Measurements from ENCODE around the gene PSD4.

Gene PSD4

DNA sequence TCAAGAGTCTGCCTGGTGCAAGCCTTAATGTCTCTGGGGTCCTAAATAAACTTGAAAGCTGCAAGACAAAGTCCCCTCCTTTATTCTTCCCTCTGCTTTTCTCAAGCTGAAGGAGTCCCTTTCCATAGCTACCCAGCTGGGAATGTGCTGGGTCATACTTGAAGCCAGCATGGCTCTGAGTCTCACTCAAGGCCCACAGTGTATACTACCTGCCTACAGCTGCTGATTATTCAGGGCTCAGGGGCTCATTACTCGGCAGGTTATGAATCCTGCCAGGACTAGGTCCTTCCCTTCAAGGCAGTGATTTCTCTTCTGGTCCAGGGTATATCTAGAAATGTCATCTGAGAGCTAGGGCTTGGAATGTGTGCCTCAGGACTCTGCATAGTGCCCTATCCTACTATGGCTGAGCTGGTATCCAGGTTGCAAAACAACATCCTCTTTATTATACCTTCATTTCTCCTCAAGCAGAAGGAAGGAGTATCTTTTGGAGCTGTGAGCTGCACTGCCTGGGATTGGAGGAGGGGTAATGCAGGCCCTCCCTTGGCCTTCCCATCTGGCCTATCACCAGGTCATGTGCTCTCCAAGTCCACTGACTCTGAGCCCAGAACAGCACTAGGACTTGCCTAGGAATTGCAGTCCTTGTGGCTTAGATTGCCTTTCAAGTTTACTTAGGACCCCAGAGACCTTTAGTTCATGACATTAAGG lies 24.1 kb upstream of the PSD4 start:
- H3K4me3 ChIP-seq (ENCODE audit: low read length), result no peak overlapping the region
- no peaks in the 10 kb centered on the region for H3K27me3 ChIP-seq (replicated peaks; ENCODE audit: control insufficient read depth, insufficient read depth, low read length)
- no peaks in the 10 kb centered on the region for H3K4me1 ChIP-seq (ENCODE audit: control insufficient read depth, insufficient read depth, low read length)
- peaks cover 14% of the 10 kb centered on the region for H3K9me3 ChIP-seq (ENCODE audit: control insufficient read depth, low read length)
- H3K9ac ChIP-seq (ENCODE audit: low read length), result no peak overlapping the region
- no peak for DNase-seq (ENCODE audit: low read depth)
- H3K36me3 ChIP-seq (ENCODE audit: control insufficient read depth, insufficient read depth, low read length, severe bottlenecking), result no peaks in the 10 kb centered on the region

DNA sequence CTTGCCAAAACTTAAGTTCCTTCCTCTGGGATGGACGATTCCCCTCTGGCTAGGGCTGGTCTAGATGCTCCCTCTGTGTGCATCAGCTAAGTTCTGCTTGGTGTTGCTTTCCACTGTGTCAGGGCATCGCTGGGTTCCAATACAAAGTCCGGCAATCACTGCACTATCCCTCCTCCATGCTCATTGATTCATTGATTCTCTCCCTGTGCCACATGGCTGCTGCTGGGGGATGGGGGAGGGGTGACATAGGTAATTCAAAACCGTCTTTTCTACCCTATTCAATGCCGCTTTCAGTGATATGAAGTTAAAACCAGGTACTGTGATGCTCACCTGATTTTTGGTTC lies 23.5 kb upstream of the PSD4 start:
- no peaks in the 10 kb centered on the region for H3K4me1 ChIP-seq (ENCODE audit: control insufficient read depth, insufficient read depth, low read length)
- no peak for DNase-seq (ENCODE audit: low read depth)
- H3K9ac ChIP-seq (ENCODE audit: low read length), result no peak overlapping the region
- no peaks in the 10 kb centered on the region for H3K36me3 ChIP-seq (ENCODE audit: control insufficient read depth, insufficient read depth, low read length, severe bottlenecking)
- H3K9me3 ChIP-seq (ENCODE audit: control insufficient read depth, low read length), result peaks cover 10% of the 10 kb centered on the region
- H3K27me3 ChIP-seq (replicated peaks; ENCODE audit: control insufficient read depth, insufficient read depth, low read length), result no peaks in the 10 kb centered on the region
- no peak overlapping the region for H3K4me3 ChIP-seq (ENCODE audit: low read length)

DNA sequence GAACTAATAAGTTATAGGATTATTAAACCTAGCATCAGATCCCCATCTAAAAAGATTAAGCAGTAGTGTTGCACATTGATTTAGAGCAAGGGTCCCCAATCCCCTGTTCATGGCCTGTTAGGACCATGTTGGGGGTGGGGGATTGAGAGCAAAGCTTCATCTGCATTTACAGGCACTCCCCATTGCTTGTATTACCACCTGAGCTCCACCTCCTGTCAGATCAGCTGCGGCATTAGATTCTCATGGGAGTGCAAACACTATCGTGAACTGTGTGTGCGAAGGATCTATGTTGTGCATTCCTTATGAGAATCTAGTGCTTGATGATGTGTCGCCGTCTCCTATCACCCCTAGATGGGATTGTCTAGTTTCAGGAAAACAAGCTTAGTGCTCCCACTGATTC lies 18.4 kb upstream of the PSD4 start:
- Histone ChIP-seq H3K27me3 (replicated peaks; ENCODE audit: control insufficient read depth, insufficient read depth, low read length) (peaks cover 3% of the 10 kb centered on the region), H3K4me3 (ENCODE audit: low read length) (no peak overlapping the region), H3K9me3 (ENCODE audit: control insufficient read depth, low read length) (no peaks in the 10 kb centered on the region), H3K9ac (ENCODE audit: low read length) (no peak overlapping the region), H3K36me3 (ENCODE audit: control insufficient read depth, insufficient read depth, low read length, severe bottlenecking) (no peaks in the 10 kb centered on the region), H3K4me1 (ENCODE audit: control insufficient read depth, insufficient read depth, low read length) (peaks cover 9% of the 10 kb centered on the region)
- no peak for DNase-seq (ENCODE audit: low read depth)

DNA sequence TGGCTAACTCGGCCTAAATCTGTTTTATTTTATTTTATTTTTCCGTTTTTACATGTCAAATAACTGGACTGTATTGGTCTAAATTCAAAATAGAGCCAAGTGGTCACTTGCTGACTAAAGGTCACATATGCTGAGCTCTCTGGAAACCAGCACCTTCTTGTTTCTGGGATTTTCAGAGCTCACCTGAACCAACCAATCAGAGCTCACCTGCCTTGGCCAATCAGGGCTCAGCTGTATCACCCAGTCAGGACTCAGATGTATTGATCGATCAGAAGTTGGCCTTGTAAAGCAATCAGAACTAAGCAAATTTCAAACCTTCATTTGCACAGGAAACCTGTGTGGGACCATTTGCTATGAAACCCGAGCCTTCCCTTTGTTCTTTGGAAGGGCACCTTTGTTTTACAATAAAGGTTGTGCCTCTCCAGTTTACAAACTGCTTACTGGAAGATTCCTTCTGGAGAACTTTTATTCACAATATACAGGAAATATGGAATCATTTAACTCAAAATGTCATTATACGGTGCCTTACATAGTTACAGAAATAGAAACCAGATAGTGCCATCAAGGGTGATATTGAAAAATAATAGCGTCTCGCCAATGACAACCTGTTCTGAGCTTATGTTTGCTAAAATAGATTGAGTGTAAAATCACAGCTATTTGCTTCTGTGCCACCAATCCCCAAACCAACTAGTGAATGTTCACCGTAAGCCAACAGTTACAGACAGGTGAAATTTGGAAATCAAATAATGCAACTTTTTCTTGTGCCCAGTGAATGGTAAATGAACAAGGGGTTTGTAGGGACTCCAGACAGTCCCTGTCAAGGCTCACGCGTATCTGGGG lies 17.3 kb upstream of the PSD4 start:
- no peaks in the 10 kb centered on the region for H3K36me3 ChIP-seq (ENCODE audit: control insufficient read depth, insufficient read depth, low read length, severe bottlenecking)
- peak overlapping the region; percentile 68 for H3K4me3 ChIP-seq (ENCODE audit: low read length)
- no peaks in the 10 kb centered on the region for H3K9me3 ChIP-seq (ENCODE audit: control insufficient read depth, low read length)
- peak; percentile 9 for DNase-seq (ENCODE audit: low read depth)
- peak overlapping the region; percentile 58 for H3K9ac ChIP-seq (ENCODE audit: low read length)
- H3K4me1 ChIP-seq (ENCODE audit: control insufficient read depth, insufficient read depth, low read length), result peaks cover 9% of the 10 kb centered on the region
- peaks cover 3% of the 10 kb centered on the region for H3K27me3 ChIP-seq (replicated peaks; ENCODE audit: control insufficient read depth, insufficient read depth, low read length)

DNA sequence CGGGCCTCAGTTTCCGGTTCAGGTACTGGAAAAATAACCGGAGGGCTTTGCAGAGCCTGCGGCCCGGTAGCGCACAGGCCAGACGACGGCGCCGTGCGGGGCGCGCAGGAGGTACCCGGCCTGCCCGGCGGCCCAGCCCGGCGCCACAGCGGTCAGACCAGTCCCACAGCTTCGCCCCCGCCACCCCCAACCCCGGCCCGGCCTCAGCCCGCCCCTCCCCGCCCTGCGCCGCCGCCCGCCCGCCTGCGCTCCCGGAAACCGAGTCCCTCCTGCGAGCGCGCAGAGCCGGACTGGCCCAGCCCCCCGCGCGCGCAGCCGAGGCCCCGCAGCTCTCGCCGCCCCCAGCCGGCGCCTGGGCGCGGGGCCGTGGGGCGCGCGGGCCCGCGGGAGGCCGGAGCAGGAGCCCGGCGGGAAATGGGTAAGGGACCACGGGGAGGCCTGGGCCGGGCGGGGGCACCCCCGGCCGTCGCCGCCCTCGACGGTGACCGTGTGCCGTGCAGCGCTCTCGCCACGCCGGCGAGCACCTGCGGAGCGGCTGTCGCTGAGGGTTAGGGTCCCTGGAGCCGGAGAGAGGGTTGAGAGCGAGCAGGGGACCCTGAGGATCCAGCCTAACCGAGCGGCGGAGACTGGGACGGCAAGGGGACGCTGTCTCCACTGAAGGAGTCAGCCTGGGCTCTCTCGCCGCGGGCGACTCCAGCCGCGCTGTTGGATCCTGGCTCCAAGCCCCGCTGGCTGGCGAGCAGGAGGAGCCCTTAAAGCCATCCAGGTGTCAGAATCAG lies 16.5 kb upstream of the PSD4 start:
- Histone ChIP-seq H3K4me1 (ENCODE audit: control insufficient read depth, insufficient read depth, low read length) (peaks cover 9% of the 10 kb centered on the region), H3K9ac (ENCODE audit: low read length) (peak overlapping the region; percentile 58), H3K4me3 (ENCODE audit: low read length) (peak overlapping the region; percentile 81), H3K36me3 (ENCODE audit: control insufficient read depth, insufficient read depth, low read length, severe bottlenecking) (no peaks in the 10 kb centered on the region), H3K9me3 (ENCODE audit: control insufficient read depth, low read length) (no peaks in the 10 kb centered on the region), H3K27me3 (replicated peaks; ENCODE audit: control insufficient read depth, insufficient read depth, low read length) (peaks cover 3% of the 10 kb centered on the region)
- DNase-seq (ENCODE audit: low read depth), result peak; percentile 73

DNA sequence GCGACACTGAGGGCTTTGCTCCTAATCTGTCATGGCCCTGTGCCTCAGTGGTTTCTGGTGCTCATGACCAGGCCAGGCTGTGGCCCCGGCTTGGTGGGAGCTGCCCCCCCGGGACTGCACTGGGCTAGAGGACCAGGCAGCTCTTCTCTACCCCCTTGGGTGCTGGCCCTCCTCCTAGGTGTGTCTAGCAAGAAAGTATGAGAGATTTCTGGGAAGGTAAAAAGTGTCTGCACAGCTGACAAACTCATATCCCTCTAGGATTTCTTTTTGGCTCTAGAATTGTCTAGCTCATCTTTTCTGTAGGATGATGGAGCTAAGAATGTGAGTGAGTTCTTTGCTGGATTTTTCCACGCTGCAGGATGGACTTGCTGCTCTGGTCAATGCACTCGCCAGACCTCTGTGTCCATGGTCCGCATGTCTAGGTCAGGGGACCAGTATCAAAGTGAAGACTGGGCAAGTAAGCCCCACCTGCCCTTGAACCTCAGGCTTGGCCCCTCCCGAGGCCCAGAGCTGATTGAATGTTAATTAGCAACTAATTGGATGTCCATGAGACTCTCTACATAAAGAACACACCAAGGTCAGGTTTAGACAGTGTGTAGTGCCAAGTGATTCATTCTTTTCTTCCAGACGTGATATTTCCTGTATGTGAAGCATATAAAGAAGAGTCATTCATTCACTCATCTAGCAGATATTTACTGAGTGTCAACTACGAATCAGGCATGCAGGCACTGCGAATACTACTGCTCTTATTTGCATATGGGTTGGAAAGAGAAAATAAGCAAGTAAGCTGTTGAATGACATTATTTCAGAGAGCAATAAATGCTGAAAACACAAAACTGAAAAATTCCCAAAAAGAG lies 15.6 kb upstream of the PSD4 start:
- DNase-seq (ENCODE audit: low read depth), result peak; percentile 58
- no peaks in the 10 kb centered on the region for H3K9me3 ChIP-seq (ENCODE audit: control insufficient read depth, low read length)
- peaks cover 3% of the 10 kb centered on the region for H3K27me3 ChIP-seq (replicated peaks; ENCODE audit: control insufficient read depth, insufficient read depth, low read length)
- H3K4me3 ChIP-seq (ENCODE audit: low read length), result peak overlapping the region; percentile 81
- no peaks in the 10 kb centered on the region for H3K36me3 ChIP-seq (ENCODE audit: control insufficient read depth, insufficient read depth, low read length, severe bottlenecking)
- peaks cover 9% of the 10 kb centered on the region for H3K4me1 ChIP-seq (ENCODE audit: control insufficient read depth, insufficient read depth, low read length)
- H3K9ac ChIP-seq (ENCODE audit: low read length), result peak overlapping the region; percentile 54

DNA sequence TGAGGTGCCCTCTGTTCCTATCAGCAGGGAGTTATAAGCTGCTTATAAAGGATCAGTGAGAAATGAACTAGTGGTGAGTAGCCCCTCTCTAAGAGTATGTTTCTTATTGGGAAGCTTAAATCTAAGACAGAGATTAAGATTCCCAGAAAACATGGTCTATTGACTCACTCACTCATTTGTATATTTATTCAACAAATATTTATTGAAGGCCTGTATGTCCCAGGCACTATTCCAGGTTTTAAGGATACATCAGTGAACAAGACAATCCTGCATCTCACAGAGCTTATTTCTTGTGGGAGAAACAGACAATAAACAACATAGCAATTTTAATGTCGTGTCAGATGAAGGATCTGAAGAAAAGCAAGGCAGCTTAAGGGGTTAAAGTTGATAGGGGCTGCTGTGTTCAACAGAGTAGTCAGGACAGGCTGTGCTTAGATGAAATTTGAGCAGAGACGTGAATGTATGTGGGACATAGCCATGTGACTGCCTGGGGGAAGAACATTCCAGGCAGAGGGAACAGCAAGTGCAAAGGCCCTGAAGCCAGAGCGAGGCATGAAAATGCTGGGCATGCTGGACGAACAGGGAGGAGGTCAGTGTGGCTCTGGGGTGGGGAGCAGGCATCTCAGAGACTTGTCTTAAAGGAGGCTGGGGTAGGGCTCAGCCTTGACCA lies 14.8 kb upstream of the PSD4 start:
- H3K4me3 ChIP-seq (ENCODE audit: low read length), result no peak overlapping the region
- H3K9me3 ChIP-seq (ENCODE audit: control insufficient read depth, low read length), result no peaks in the 10 kb centered on the region
- H3K36me3 ChIP-seq (ENCODE audit: control insufficient read depth, insufficient read depth, low read length, severe bottlenecking), result no peaks in the 10 kb centered on the region
- no peak overlapping the region for H3K9ac ChIP-seq (ENCODE audit: low read length)
- peaks cover 9% of the 10 kb centered on the region for H3K4me1 ChIP-seq (ENCODE audit: control insufficient read depth, insufficient read depth, low read length)
- peaks cover 3% of the 10 kb centered on the region for H3K27me3 ChIP-seq (replicated peaks; ENCODE audit: control insufficient read depth, insufficient read depth, low read length)
- DNase-seq (ENCODE audit: low read depth), result peak; percentile 58

DNA sequence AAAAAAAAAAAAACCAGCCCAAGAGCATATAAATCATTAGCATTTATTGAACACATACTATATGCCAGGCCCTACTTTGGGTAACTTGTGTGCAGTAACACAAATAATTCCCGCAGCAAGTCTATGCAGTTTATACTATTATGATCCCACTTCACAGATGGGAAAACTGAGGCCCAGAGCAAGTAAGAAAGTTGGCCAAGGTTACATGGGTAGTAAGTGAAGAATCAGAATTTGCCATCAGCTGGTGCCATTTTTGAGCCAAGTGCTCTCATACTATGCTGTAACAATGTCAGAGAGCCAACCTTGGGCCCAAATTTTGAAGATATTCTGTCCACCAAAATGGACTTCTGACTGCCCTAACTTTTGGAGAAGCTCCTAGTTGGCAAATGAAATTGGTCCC lies 13.5 kb upstream of the PSD4 start:
- Histone ChIP-seq H3K27me3 (replicated peaks; ENCODE audit: control insufficient read depth, insufficient read depth, low read length) (peaks cover 3% of the 10 kb centered on the region), H3K4me3 (ENCODE audit: low read length) (no peak overlapping the region), H3K9ac (ENCODE audit: low read length) (no peak overlapping the region), H3K9me3 (ENCODE audit: control insufficient read depth, low read length) (no peaks in the 10 kb centered on the region), H3K4me1 (ENCODE audit: control insufficient read depth, insufficient read depth, low read length) (peaks cover 9% of the 10 kb centered on the region), H3K36me3 (ENCODE audit: control insufficient read depth, insufficient read depth, low read length, severe bottlenecking) (no peaks in the 10 kb centered on the region)
- DNase-seq (ENCODE audit: low read depth), result no peak

DNA sequence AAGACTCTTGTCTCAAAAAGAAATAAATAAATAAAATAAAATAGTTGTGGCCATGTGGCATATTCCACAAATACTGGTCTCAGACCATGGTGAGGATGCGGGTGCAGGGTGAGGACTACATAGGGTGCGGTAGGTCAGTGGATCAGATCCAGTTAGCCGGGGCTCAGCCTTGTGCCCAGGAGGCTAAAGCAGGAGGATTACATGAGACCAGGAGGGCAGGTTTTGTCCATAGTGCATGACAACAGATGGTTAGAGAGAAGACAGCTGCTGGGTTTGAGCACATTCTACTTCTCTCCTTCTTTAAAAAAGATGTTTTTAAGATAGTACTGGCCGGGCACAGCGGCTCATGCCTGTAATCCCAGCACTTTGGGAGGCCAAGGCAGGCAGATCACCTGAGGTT lies 12.8 kb upstream of the PSD4 start:
- DNase-seq (ENCODE audit: low read depth), result no peak
- Histone ChIP-seq H3K4me3 (ENCODE audit: low read length) (no peak overlapping the region), H3K27me3 (replicated peaks; ENCODE audit: control insufficient read depth, insufficient read depth, low read length) (no peaks in the 10 kb centered on the region), H3K9me3 (ENCODE audit: control insufficient read depth, low read length) (no peaks in the 10 kb centered on the region), H3K36me3 (ENCODE audit: control insufficient read depth, insufficient read depth, low read length, severe bottlenecking) (no peaks in the 10 kb centered on the region), H3K4me1 (ENCODE audit: control insufficient read depth, insufficient read depth, low read length) (peaks cover 9% of the 10 kb centered on the region), H3K9ac (ENCODE audit: low read length) (no peak overlapping the region)

DNA sequence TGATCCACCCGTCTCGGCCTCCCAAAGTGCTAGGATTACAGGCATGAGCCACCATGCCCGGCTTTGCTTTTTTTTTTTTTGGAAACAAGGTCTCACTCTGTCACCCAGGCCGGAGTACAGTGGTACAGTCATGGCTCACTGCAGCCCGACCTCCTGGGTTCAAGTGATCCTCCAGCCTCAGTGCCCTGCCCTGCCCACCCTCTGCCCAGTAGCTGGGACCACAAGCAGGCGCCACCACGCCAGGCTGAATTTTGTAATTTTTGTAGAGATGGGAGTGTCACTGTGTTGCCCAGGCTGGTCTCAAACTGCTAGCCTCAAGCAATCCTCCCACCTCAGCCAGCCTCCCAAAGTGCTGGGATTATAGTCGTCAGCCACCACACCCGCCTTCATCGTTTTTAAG lies 11.6 kb upstream of the PSD4 start:
- no peaks in the 10 kb centered on the region for H3K36me3 ChIP-seq (ENCODE audit: control insufficient read depth, insufficient read depth, low read length, severe bottlenecking)
- DNase-seq (ENCODE audit: low read depth), result no peak
- H3K27me3 ChIP-seq (replicated peaks; ENCODE audit: control insufficient read depth, insufficient read depth, low read length), result no peaks in the 10 kb centered on the region
- H3K4me3 ChIP-seq (ENCODE audit: low read length), result no peak overlapping the region
- H3K9ac ChIP-seq (ENCODE audit: low read length), result no peak overlapping the region
- peaks cover 9% of the 10 kb centered on the region for H3K4me1 ChIP-seq (ENCODE audit: control insufficient read depth, insufficient read depth, low read length)
- H3K9me3 ChIP-seq (ENCODE audit: control insufficient read depth, low read length), result no peaks in the 10 kb centered on the region

Measured in adipocyte (in vitro differentiated cells).